ENCODE measurements around the gene MEF2A.
"Not testable (repeated sequence)": the region's sequence is repeated elsewhere in the genome, so short reads cannot be mapped to it uniquely, and the experiment has no call there.

Gene MEF2A

DNA sequence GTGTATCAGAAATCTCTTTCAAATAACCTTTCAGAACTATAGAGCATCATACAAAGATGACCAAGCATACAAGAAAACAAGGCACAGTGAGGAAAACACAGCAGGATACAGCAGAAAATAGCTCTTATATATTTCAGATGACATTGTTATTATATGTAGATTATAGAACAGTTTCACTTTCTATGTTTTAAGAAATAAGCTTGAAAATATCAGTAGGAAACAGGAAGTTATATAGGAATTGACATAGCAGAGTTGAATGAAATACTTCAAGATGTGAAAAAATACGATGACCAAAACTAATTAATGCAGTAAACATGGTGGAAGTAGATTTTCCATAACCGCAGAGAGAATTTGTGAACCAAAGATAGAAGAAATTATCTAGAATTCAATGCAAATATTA, 92.2 kb downstream of the MEF2A start:
- FAIRE-seq (no peak), DNase-seq (ENCODE audit: insufficient read length) (no peak)
- no peak for TF ChIP-seq TAF1 (IDR thresholded peaks at IDR 0.05; ENCODE audit: borderline replicate concordance, low read depth, low read length)
- TF ChIP-seq POLR2AphosphoS5 (IDR thresholded peaks at IDR 0.05; ENCODE audit: low read depth, low read length): no peak
- TF ChIP-seq POLR2A (IDR thresholded peaks at IDR 0.05; ENCODE audit: low read depth, low read length): no peak

- FAIRE-seq: no peak
- no peak for DNase-seq (ENCODE audit: insufficient read length)
- no peak for TF ChIP-seq POLR2A (IDR thresholded peaks at IDR 0.05; ENCODE audit: low read depth, low read length)
- TF ChIP-seq POLR2AphosphoS5 (IDR thresholded peaks at IDR 0.05; ENCODE audit: low read depth, low read length): no peak
- no peak for TF ChIP-seq TAF1 (IDR thresholded peaks at IDR 0.05; ENCODE audit: borderline replicate concordance, low read depth, low read length)
Measured at GRCh38 chr15:99662903-99663302, 97.1 kb downstream of the MEF2A start.

- peak; percentile 25; the same call in 1 of the 2 replicates for TF ChIP-seq POLR2AphosphoS5 (IDR thresholded peaks at IDR 0.05; ENCODE audit: low read depth, low read length)
- DNase-seq (ENCODE audit: insufficient read length); FAIRE-seq: not testable (repeated sequence)
Measured at GRCh38 chr15:99666073-99666472, 100.3 kb downstream of the MEF2A start.

DNA sequence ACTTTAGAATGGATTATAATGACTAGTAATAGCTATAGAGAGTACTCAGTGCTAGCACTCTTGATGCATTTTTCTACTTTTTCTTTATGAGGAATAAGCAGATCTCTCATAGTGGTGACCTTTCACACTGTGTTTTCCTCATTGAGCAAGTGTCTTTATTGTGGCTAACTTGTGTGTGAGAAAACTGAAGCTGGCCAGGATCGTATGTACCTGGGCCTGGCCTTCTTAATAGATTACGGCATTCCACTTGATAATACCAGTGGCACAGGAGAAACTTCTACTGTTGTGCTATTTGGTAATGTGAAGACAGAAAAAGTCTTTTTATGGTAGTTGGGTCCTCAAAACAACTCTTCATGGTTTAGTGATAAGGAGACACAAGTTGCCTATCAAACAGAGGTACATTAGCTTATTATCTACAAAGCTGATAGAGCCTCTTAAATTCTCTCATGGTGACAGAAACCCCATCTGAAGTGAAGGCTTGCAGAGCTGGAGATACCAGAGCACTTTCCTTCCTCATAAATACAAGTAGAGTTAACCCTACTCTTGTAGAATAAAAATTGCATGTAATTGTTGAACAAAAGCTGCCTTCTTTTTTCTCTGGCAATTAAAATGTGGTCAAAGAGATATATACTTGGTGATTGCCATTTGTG, 102.9 kb downstream of the MEF2A start:
- TF ChIP-seq TAF1 (IDR thresholded peaks at IDR 0.05; ENCODE audit: borderline replicate concordance, low read depth, low read length): no peak
- TF ChIP-seq POLR2A (IDR thresholded peaks at IDR 0.05; ENCODE audit: low read depth, low read length): no peak
- no peak for TF ChIP-seq POLR2AphosphoS5 (IDR thresholded peaks at IDR 0.05; ENCODE audit: low read depth, low read length)
- FAIRE-seq (no peak), DNase-seq (ENCODE audit: insufficient read length) (no peak)

DNA sequence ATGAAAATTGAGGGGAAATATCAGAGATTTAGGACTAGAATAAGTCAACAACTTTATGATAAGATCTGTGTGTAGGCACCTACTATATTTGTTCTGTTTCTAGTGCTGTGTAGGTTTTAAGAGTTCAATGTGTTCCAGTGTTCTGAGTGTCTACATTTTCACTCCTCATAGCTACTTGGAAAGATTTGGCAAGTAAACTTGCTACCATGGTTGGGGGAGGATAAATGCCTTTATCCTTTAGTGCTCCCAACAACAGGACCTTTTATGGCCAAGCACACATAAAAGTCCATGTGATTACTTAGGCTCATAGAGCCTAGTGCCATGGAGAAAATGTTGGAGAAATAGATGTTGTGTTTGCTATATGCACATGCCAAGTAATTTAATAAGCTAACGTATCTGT, 103.5 kb downstream of the MEF2A start:
- no peak for FAIRE-seq
- DNase-seq (ENCODE audit: insufficient read length): no peak
- TF ChIP-seq POLR2A (IDR thresholded peaks at IDR 0.05; ENCODE audit: low read depth, low read length) (no peak), POLR2AphosphoS5 (IDR thresholded peaks at IDR 0.05; ENCODE audit: low read depth, low read length) (no peak), TAF1 (IDR thresholded peaks at IDR 0.05; ENCODE audit: borderline replicate concordance, low read depth, low read length) (no peak)

DNA sequence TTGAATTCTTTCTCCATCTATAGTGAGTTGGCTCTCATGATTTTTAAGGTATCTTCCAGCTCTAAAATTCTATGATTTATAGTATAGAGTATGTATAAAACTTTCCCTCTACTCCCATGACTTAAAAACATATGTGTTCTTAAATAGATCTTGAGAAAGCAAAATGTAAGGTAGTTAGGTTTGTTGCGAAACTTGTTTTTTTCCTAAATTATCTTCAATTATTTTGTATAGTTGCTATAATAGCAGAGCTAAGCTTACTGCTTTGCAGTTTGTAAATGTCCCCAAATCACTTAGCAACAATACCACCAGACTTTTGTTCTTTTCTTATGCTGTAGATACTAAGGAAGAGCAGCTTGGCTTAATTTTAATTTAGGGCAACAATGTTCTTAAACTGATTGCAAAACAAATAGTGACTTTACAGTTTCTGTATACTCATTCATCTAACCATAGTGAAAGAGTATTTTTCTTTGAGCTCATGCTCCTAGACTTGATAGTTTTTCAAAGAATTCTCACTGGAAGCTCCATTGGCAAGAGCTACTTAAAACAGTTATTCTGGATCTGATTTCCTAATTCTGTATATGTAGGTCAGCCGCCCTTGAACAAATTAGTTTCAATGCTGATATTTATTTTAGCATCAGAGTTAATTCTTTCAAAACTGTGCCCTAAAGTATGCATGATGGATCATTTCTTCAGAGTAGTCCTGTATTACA, 106.3 kb downstream of the MEF2A start:
- DNase-seq (ENCODE audit: insufficient read length) (no peak), FAIRE-seq (no peak)
- TF ChIP-seq POLR2A (IDR thresholded peaks at IDR 0.05; ENCODE audit: low read depth, low read length): no peak
- TF ChIP-seq POLR2AphosphoS5 (IDR thresholded peaks at IDR 0.05; ENCODE audit: low read depth, low read length): no peak
- TF ChIP-seq TAF1 (IDR thresholded peaks at IDR 0.05; ENCODE audit: borderline replicate concordance, low read depth, low read length): no peak

DNA sequence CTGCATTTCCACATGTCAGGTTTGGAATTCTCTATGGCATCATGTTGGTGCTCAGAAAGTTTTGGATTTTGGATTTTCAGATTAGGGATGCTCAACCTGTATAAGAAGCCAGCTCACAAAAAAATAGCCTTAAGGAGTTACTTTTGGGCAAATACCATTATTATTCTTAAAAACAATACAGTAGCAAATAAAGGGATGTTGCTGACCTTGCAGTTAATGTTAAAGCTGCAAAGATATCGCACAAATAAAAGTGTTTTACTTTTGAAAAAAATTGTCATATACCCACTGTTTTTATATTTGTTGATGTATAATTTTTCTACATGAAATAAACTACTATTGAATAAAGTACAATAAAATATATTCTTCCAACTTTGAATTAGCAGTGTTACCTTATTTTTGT, 107.3 kb downstream of the MEF2A start:
- no peak for FAIRE-seq
- TF ChIP-seq TAF1 (IDR thresholded peaks at IDR 0.05; ENCODE audit: borderline replicate concordance, low read depth, low read length) (no peak), POLR2AphosphoS5 (IDR thresholded peaks at IDR 0.05; ENCODE audit: low read depth, low read length) (no peak), POLR2A (IDR thresholded peaks at IDR 0.05; ENCODE audit: low read depth, low read length) (no peak)
- DNase-seq (ENCODE audit: insufficient read length): no peak

- DNase-seq (ENCODE audit: insufficient read length) (no peak), FAIRE-seq (no peak)
- TF ChIP-seq POLR2A (IDR thresholded peaks at IDR 0.05; ENCODE audit: low read depth, low read length): no peak
- TF ChIP-seq POLR2AphosphoS5 (IDR thresholded peaks at IDR 0.05; ENCODE audit: low read depth, low read length): no peak
- no peak for TF ChIP-seq TAF1 (IDR thresholded peaks at IDR 0.05; ENCODE audit: borderline replicate concordance, low read depth, low read length)
Measured at GRCh38 chr15:99674279-99674678, 108.5 kb downstream of the MEF2A start.

- TF ChIP-seq TAF1 (IDR thresholded peaks at IDR 0.05; ENCODE audit: borderline replicate concordance, low read depth, low read length) (no peak), POLR2A (IDR thresholded peaks at IDR 0.05; ENCODE audit: low read depth, low read length) (no peak), POLR2AphosphoS5 (IDR thresholded peaks at IDR 0.05; ENCODE audit: low read depth, low read length) (no peak)
- no peak for FAIRE-seq
- no peak for DNase-seq (ENCODE audit: insufficient read length)
Measured at GRCh38 chr15:99677540-99678134, 111.9 kb downstream of the MEF2A start.

GRCh38 chr15:99680276-99680675, 114.5 kb downstream of the MEF2A start:
- TF ChIP-seq POLR2A (IDR thresholded peaks at IDR 0.05; ENCODE audit: low read depth, low read length) (no peak), POLR2AphosphoS5 (IDR thresholded peaks at IDR 0.05; ENCODE audit: low read depth, low read length) (no peak), TAF1 (IDR thresholded peaks at IDR 0.05; ENCODE audit: borderline replicate concordance, low read depth, low read length) (no peak)
- DNase-seq (ENCODE audit: insufficient read length): no peak
- no peak for FAIRE-seq

DNA sequence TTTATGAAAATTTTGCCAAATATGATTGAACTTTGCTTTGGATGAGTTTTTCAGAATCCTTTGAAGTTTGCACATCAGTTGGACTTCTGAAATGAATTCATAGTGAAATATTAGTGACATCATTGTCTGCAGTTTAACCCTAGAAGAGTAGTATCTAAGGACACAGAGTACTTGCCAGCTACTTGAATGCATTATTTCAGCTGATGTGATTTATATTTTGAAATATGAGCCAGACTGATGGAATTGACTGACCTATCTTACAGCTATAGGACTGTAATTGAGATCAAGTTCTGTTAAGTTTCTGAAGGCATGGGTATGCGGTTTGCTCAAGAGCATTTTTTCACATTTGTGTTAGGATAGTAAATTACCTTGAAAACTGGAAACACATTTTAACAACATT, 116.2 kb downstream of the MEF2A start:
- no peak for DNase-seq (ENCODE audit: insufficient read length)
- FAIRE-seq: no peak

DNA sequence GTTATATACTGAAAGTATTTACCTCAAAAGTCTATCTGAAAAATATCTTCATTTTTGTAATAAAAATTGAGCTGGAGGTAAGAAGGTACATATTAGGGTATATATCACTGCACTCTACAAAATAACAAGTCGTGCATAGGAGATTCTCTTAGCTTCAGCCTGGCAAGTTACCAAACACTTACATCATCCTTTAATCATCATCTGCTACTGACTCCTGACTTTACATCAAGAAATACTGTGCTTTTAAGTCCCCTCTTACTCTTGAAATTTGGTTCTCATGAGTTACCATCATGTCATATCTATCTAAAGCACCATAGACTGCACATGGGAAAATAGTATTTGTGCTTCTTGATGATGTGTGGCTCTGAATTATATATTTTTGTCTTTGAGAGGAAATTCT, 116.7 kb downstream of the MEF2A start:
- TF ChIP-seq POLR2AphosphoS5 (IDR thresholded peaks at IDR 0.05; ENCODE audit: low read depth, low read length) (no peak), TAF1 (IDR thresholded peaks at IDR 0.05; ENCODE audit: borderline replicate concordance, low read depth, low read length) (no peak)
- FAIRE-seq: no peak
- no peak for DNase-seq (ENCODE audit: insufficient read length)

More for the DNA sequence above, 116.2 kb downstream of the MEF2A start:
- TF ChIP-seq POLR2A (IDR thresholded peaks at IDR 0.05; ENCODE audit: low read depth, low read length): no peak
- TF ChIP-seq POLR2AphosphoS5 (IDR thresholded peaks at IDR 0.05; ENCODE audit: low read depth, low read length): no peak
- TF ChIP-seq TAF1 (IDR thresholded peaks at IDR 0.05; ENCODE audit: borderline replicate concordance, low read depth, low read length): no peak
